ENCODE data around the gene INSIG1.

DNA sequence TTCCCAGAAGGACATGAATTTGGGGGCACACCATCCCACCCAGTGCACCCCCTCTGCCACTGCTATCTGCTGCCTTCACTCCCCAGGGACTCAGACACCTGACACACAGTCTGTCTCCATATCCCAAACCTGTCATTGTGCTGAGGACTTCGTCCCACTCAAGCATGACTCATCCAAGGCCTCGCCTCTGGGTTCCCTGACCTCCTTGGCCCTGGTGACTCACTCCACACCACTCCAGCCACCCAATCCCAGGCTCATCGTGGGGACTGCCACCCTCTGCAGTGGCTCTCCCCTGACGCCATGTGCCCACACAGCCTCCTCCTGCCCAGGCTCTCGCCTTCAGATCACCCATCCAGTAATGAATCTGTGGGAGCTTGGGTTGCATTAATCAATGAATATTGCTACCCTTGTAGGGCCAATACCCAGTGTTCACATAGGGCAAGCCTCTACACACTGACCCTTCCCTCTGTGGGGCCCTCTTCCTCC lies 6.6 kb upstream of the INSIG1 start:
- TF ChIP-seq, protein P1, sequence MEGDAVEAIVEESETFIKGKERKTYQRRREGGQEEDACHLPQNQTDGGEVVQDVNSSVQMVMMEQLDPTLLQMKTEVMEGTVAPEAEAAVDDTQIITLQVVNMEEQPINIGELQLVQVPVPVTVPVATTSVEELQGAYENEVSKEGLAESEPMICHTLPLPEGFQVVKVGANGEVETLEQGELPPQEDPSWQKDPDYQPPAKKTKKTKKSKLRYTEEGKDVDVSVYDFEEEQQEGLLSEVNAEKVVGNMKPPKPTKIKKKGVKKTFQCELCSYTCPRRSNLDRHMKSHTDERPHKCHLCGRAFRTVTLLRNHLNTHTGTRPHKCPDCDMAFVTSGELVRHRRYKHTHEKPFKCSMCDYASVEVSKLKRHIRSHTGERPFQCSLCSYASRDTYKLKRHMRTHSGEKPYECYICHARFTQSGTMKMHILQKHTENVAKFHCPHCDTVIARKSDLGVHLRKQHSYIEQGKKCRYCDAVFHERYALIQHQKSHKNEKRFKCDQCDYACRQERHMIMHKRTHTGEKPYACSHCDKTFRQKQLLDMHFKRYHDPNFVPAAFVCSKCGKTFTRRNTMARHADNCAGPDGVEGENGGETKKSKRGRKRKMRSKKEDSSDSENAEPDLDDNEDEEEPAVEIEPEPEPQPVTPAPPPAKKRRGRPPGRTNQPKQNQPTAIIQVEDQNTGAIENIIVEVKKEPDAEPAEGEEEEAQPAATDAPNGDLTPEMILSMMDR (conservative IDR thresholded peaks at IDR 0.05; ENCODE audit: low read depth in 2 of 2): no peak
- TF ChIP-seq STAT1 (IDR thresholded peaks at IDR 0.05; ENCODE audit: unreplicated experiment) (no peak), EZH2phosphoT487 (IDR thresholded peaks at IDR 0.05; ENCODE audit: unreplicated experiment) (no peak)

Data from GM23338 (cell line).